Stomach (tissue), 4 donors: Measurements from ENCODE around the gene SLC17A7.

Experiments
- CTCF ChIP-seq, 7 experiments: fragments of 450-650 bp in 4 of 7; fragments of 200-600 bp in 3 of 7; sonication (generic) in 3 of 7; IDR thresholded peaks; one replicate each; pipeline ENCODE4 v1.5.1; 2016 to 2019; ENCODE audit warnings: antibody characterized with exemption in 7 of 7, control low read depth in 2 of 7, mild to moderate bottlenecking in 1 of 7
- EP300 ChIP-seq: sonication (generic); formaldehyde crosslinking; IDR thresholded peaks from one replicate; pipeline ENCODE4 v1.6.1; 2017; ENCODE audit warnings: antibody characterized with exemption
- POLR2A ChIP-seq, 4 donors: fragments of 450-650 bp; IDR thresholded peaks; one replicate each; pipeline ENCODE4 v1.6.1; 2016; ENCODE audit warnings: antibody characterized with exemption in 4 of 4, control low read depth in 2 of 4, mild to moderate bottlenecking in 1 of 4, moderate library complexity in 1 of 4
- POLR2AphosphoS5 ChIP-seq, 3 donors: sonication (generic); formaldehyde crosslinking; IDR thresholded peaks; one replicate each; pipeline ENCODE4 v1.6.1; 2016; ENCODE audit warnings: antibody characterized with exemption in 3 of 3

GRCh38 chr19:49458567-49458903, 17.2 kb upstream of the SLC17A7 start:
- TF ChIP-seq CTCF (IDR thresholded peaks at IDR 0.05) (no peak), EP300 (no peak), POLR2A (IDR thresholded peaks at IDR 0.05) (no peak), POLR2AphosphoS5 (IDR thresholded peaks at IDR 0.05) (no peak)
